Prostate gland (tissue), 2 donors: ENCODE measurements around the gene BANP. TPM values are rescaled to one million over a fixed set of nuclear protein-coding genes. Genes with fewer than 3 reads are reported as not detected.
"Not testable (repeated sequence)": the region's sequence is repeated elsewhere in the genome, so short reads cannot be mapped to it uniquely, and the experiment has no call there.

ENCODE experiments used
- DNase-seq: peaks from one replicate; pipeline ENCODE4 v3.0.0-alpha.2; 2019; ENCODE audit warnings: low spot score
- H3K27ac ChIP-seq, 2 donors: fragments of 200-600 bp; sonication (generic); 2 replicates each; pipeline ENCODE4 v1.5.1; 2017 to 2019
- H3K27me3 ChIP-seq: fragments of 200-600 bp; sonication (generic); replicated peaks from 2 replicates; pipeline ENCODE4 v1.5.1; 2019; ENCODE audit not compliant: insufficient read depth
- H3K36me3 ChIP-seq, 2 donors: fragments of 200-600 bp; sonication (generic); 1 replicate in 1 of 2; 2 replicates in 1 of 2; pipeline versions ENCODE4 v1.5.1 to v1.8.1; 2017 to 2019
- H3K4me1 ChIP-seq: fragments of 200-600 bp; sonication (generic); replicated peaks from 2 replicates; pipeline ENCODE4 v1.5.1; 2019
- H3K4me3 ChIP-seq, 2 donors: fragments of 200-600 bp; sonication (generic); 2 replicates each; pipeline ENCODE4 v1.5.1; 2017 to 2019
- H3K9me3 ChIP-seq: fragments of 200-600 bp; sonication (generic); 2 replicates; pipeline ENCODE4 v1.5.1; 2017
- CTCF ChIP-seq, 4 experiments: fragments of 200-600 bp in 2 of 4; fragments of 450-650 bp in 2 of 4; sonication (generic) in 2 of 4; IDR thresholded peaks; 1 replicate in 3 of 4; 2 replicates in 1 of 4; pipeline ENCODE4 v1.5.1; 2016 to 2019; ENCODE audit warnings: antibody characterized with exemption in 4 of 4, mild to moderate bottlenecking in 2 of 4, moderate library complexity in 2 of 4
- POLR2A ChIP-seq: fragments of 450-650 bp; IDR thresholded peaks from one replicate; pipeline ENCODE4 v1.6.1; 2016; ENCODE audit warnings: antibody characterized with exemption, mild to moderate bottlenecking
- POLR2AphosphoS5 ChIP-seq: sonication (generic); formaldehyde crosslinking; IDR thresholded peaks from one replicate; pipeline ENCODE4 v1.6.1; 2017; ENCODE audit warnings: antibody characterized with exemption
- WGBS: methylation state at CpG from one replicate; pipeline ENCODE4 v1.1.5; 2018; 5-methylcytosine and 5-hydroxymethylcytosine counted together
- intact Hi-C: fragments of 100-400 bp; cut with DNase I; formaldehyde crosslinking; loops from one replicate; pipeline ENCODE4 v1.14.2; 2022
- total RNA-seq, 2 donors: library from RNA; depleted of rRNA; stranded (reverse); fragments of >200 nt; gene quantifications; one replicate each; pipeline ENCODE4 v1.1.0, GENCODE V29; 2016

BANP gene
- total RNA-seq, 2 donors from 2014 or later = 32.2 to 47.3 TPM

- H3K27ac ChIP-seq = no peak overlapping the region
- intact Hi-C loops = no loop called here
- no peak for DNase-seq
- peaks cover 0 to 4% of the 10 kb centered on the region in 2 donors for H3K36me3 ChIP-seq
- no peaks in the 10 kb centered on the region for H3K4me1 ChIP-seq
- H3K27me3 ChIP-seq = no peaks in the 10 kb centered on the region
- TF ChIP-seq POLR2AphosphoS5 (no peak), POLR2A (no peak), CTCF (IDR thresholded peaks at IDR 0.05) (no peak)
- H3K4me3 ChIP-seq = no peak overlapping the region
- H3K9me3 ChIP-seq = no peaks in the 10 kb centered on the region
- WGBS = 86% methylated on average over 12 of the region's 12 CpGs
These were observed 72.1 kb downstream of the BANP start for GRCh38 chr16:88023366-88023765.

- no peaks in the 10 kb centered on the region for H3K4me1 ChIP-seq
- 89% methylated on average over 15 of the region's 16 CpGs for WGBS
- H3K9me3 ChIP-seq = no peaks in the 10 kb centered on the region
- intact Hi-C loops = no loop called here
- no peak for TF ChIP-seq POLR2A
- no peak for TF ChIP-seq POLR2AphosphoS5
- no peak for TF ChIP-seq CTCF (IDR thresholded peaks at IDR 0.05)
- no peak overlapping the region for H3K4me3 ChIP-seq
- no peaks in the 10 kb centered on the region for H3K27me3 ChIP-seq
- H3K36me3 ChIP-seq = peaks cover 0 to 4% of the 10 kb centered on the region in 2 donors
- DNase-seq = no peak
- H3K27ac ChIP-seq = no peak overlapping the region
These were observed 72.6 kb downstream of the BANP start for GRCh38 chr16:88023786-88024185.

GRCh38 chr16:88024491-88025085 lies 73.4 kb downstream of the BANP start:
- 66% methylated on average over 21 of the region's 21 CpGs for WGBS
- H3K36me3 ChIP-seq = not testable (repeated sequence)

GRCh38 chr16:88025086-88025492 lies 73.9 kb downstream of the BANP start:
- H3K36me3 ChIP-seq, H3K4me1 ChIP-seq, H3K4me3 ChIP-seq, DNase-seq, intact Hi-C loops, H3K27me3 ChIP-seq, H3K9me3 ChIP-seq, H3K27ac ChIP-seq: not testable (repeated sequence)
- WGBS = 49% methylated on average over 10 of the region's 10 CpGs

More at GRCh38 chr16:88024491-88025085, 73.4 kb downstream of the BANP start:
- intact Hi-C loops, H3K4me3 ChIP-seq, DNase-seq, H3K27me3 ChIP-seq, H3K27ac ChIP-seq, H3K9me3 ChIP-seq, H3K4me1 ChIP-seq: not testable (repeated sequence)
- TF ChIP-seq CTCF (IDR thresholded peaks at IDR 0.05) = peak in 3 of 4 experiments; percentile 26 to 43 (median 39)

GRCh38 chr16:88025828-88026555 lies 74.8 kb downstream of the BANP start:
- intact Hi-C loops, H3K9me3 ChIP-seq, DNase-seq, H3K4me3 ChIP-seq, H3K27me3 ChIP-seq, H3K36me3 ChIP-seq, H3K4me1 ChIP-seq, H3K27ac ChIP-seq: not testable (repeated sequence)
- WGBS = 90% methylated on average over 24 of the region's 24 CpGs
